ENCODE measurements around the gene MPDZ.

Gene MPDZ

DNA sequence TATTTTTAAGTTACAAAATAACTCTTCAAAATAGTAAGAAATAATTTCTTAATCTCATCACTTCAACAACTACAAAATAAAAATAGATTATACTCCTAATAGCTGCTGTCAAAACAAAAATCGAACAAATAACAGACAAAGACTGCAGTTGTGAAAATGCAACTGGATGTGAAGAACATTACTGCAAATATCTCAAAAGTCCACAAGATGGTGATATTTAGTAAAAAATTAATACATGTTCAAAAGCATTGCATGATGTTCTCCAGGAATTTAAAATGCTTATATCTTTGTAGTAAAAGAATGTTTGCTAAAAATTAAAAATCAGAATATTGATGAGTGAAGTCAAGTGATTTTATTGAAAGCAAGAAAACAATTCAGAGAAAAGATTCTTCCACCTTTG, 66.2 kb downstream of the MPDZ start:
- H3K27me3 ChIP-seq (ENCODE audit: insufficient read depth, low read length), result no peaks in the 10 kb centered on the region
- no peak overlapping the region for H3K23ac ChIP-seq (ENCODE audit: low read length)
- no peak overlapping the region for H2AK5ac ChIP-seq (ENCODE audit: low read length)
- no peaks in the 10 kb centered on the region for H3K9me3 ChIP-seq (ENCODE audit: insufficient read depth, low read depth, low read length)
- H4K12ac ChIP-seq (ENCODE audit: low read depth, low read length), result no peak overlapping the region
- H3K79me2 ChIP-seq (ENCODE audit: control insufficient read depth, insufficient read depth, low read length, poor library complexity), result no peaks in the 10 kb centered on the region
- H3K4ac ChIP-seq (ENCODE audit: low read depth, low read length), result no peak overlapping the region
- H3K4me3 ChIP-seq (ENCODE audit: low read depth, low read length), result no peak overlapping the region
- H3K18ac ChIP-seq (ENCODE audit: low read length), result no peak overlapping the region
- no peaks in the 10 kb centered on the region for H3K4me1 ChIP-seq (ENCODE audit: control insufficient read depth in 1 of 2, insufficient read depth in 2 of 2, low read length in 2 of 2)
- DNase-seq, result peak in 1 of 2 donors; percentile 41
- H3K9ac ChIP-seq (ENCODE audit: low read length), result no peak overlapping the region
- H3K27ac ChIP-seq (ENCODE audit: low read depth, low read length), result no peak overlapping the region
- H3K4me2 ChIP-seq (ENCODE audit: low read length), result no peak overlapping the region
- H2AFZ ChIP-seq (ENCODE audit: insufficient read depth, low read length, poor library complexity), result no peak overlapping the region
- WGBS (ENCODE audit: extremely low coverage, insufficient coverage, insufficient read length), result no CpG with 5 or more reads among the region's 1 CpG
- no peak overlapping the region for H2BK5ac ChIP-seq (ENCODE audit: low read depth, low read length, poor library complexity)
- H3K36me3 ChIP-seq (ENCODE audit: control insufficient read depth in 1 of 2, insufficient read depth in 2 of 2, low read length in 2 of 2), result peaks cover 1 to 2% of the 10 kb centered on the region in 2 experiments
- H4K8ac ChIP-seq (ENCODE audit: low read depth, low read length), result no peak overlapping the region
- H3K14ac ChIP-seq (ENCODE audit: low read length), result no peak overlapping the region
- H2BK120ac ChIP-seq (ENCODE audit: insufficient read depth, low read length, poor library complexity), result no peak overlapping the region
- H2BK12ac ChIP-seq (ENCODE audit: low read length), result no peak overlapping the region
- H3K79me1 ChIP-seq (ENCODE audit: low read length), result peaks cover 2% of the 10 kb centered on the region
- no peak overlapping the region for H4K91ac ChIP-seq (ENCODE audit: low read depth, low read length)

DNA sequence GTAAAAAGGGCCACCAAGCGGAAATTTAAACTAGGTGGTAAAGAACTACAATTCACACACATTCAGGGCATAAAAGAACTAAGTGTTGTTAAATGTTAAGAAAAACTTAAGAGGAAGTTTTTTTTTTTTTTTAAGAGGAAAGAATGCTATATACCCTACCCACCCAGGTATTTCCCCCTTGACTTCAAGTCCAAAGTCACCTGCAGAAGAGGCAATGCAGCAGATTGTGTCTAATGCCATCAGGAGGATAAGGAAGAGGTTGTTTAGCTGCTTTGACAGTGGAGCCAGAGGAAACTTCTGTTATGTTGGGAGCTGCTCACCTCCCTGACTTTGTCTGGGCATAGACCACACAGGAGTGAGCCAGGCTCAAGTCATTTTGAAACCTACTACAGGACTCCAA, 69.2 kb downstream of the MPDZ start:
- Histone ChIP-seq H4K91ac (ENCODE audit: low read depth, low read length) (no peak overlapping the region), H2AFZ (ENCODE audit: insufficient read depth, low read length, poor library complexity) (no peak overlapping the region), H4K12ac (ENCODE audit: low read depth, low read length) (no peak overlapping the region), H3K4me1 (ENCODE audit: control insufficient read depth in 1 of 2, insufficient read depth in 2 of 2, low read length in 2 of 2) (no peaks in the 10 kb centered on the region), H3K27me3 (ENCODE audit: insufficient read depth, low read length) (no peaks in the 10 kb centered on the region), H3K14ac (ENCODE audit: low read length) (no peak overlapping the region), H2BK12ac (ENCODE audit: low read length) (no peak overlapping the region), H3K4ac (ENCODE audit: low read depth, low read length) (no peak overlapping the region), H4K8ac (ENCODE audit: low read depth, low read length) (no peak overlapping the region), H3K9ac (ENCODE audit: low read length) (no peak overlapping the region), H2AK5ac (ENCODE audit: low read length) (no peak overlapping the region), H2BK120ac (ENCODE audit: insufficient read depth, low read length, poor library complexity) (no peak overlapping the region), H2BK5ac (ENCODE audit: low read depth, low read length, poor library complexity) (no peak overlapping the region), H3K18ac (ENCODE audit: low read length) (no peak overlapping the region), H3K4me3 (ENCODE audit: low read depth, low read length) (no peak overlapping the region), H3K4me2 (ENCODE audit: low read length) (no peak overlapping the region), H3K23ac (ENCODE audit: low read length) (no peak overlapping the region), H3K79me2 (ENCODE audit: control insufficient read depth, insufficient read depth, low read length, poor library complexity) (no peaks in the 10 kb centered on the region), H3K9me3 (ENCODE audit: insufficient read depth, low read depth, low read length) (no peaks in the 10 kb centered on the region), H3K36me3 (ENCODE audit: control insufficient read depth in 1 of 2, insufficient read depth in 2 of 2, low read length in 2 of 2) (peaks cover 1 to 4% of the 10 kb centered on the region in 2 experiments), H3K27ac (ENCODE audit: low read depth, low read length) (no peak overlapping the region), H3K79me1 (ENCODE audit: low read length) (peaks cover 2% of the 10 kb centered on the region)
- no CpG with 5 or more reads among the region's 1 CpG for WGBS (ENCODE audit: extremely low coverage, insufficient coverage, insufficient read length)
- no peak for DNase-seq

DNA sequence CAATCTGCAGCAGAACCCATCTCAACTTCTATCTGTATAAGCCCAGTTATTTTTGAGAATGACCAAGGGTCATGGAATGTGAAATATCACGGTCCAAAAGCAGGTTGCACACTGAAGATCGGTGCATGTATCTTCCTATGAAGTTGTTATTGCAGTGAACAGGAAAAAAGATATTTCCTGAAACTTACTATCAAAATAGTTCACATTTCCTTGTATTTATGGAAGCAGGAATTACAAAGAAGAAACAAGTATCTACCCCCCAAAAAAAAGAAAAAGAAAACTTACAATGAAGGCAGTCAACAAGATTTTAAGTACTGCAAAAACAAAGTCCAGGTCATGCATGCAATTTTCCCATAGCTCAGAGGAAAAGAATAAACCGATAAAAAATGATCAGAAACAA, 70.0 kb downstream of the MPDZ start:
- Histone ChIP-seq H3K18ac (ENCODE audit: low read length) (no peak overlapping the region), H3K4me1 (ENCODE audit: control insufficient read depth in 1 of 2, insufficient read depth in 2 of 2, low read length in 2 of 2) (no peaks in the 10 kb centered on the region), H2BK120ac (ENCODE audit: insufficient read depth, low read length, poor library complexity) (no peak overlapping the region), H3K27me3 (ENCODE audit: insufficient read depth, low read length) (no peaks in the 10 kb centered on the region), H3K79me1 (ENCODE audit: low read length) (peaks cover 2% of the 10 kb centered on the region), H3K9ac (ENCODE audit: low read length) (no peak overlapping the region), H3K4ac (ENCODE audit: low read depth, low read length) (no peak overlapping the region), H3K4me3 (ENCODE audit: low read depth, low read length) (no peak overlapping the region), H4K91ac (ENCODE audit: low read depth, low read length) (no peak overlapping the region), H2AK5ac (ENCODE audit: low read length) (no peak overlapping the region), H4K8ac (ENCODE audit: low read depth, low read length) (no peak overlapping the region), H3K14ac (ENCODE audit: low read length) (no peak overlapping the region), H3K79me2 (ENCODE audit: control insufficient read depth, insufficient read depth, low read length, poor library complexity) (no peaks in the 10 kb centered on the region), H2AFZ (ENCODE audit: insufficient read depth, low read length, poor library complexity) (no peak overlapping the region), H2BK12ac (ENCODE audit: low read length) (no peak overlapping the region), H3K4me2 (ENCODE audit: low read length) (no peak overlapping the region), H3K36me3 (ENCODE audit: control insufficient read depth in 1 of 2, insufficient read depth in 2 of 2, low read length in 2 of 2) (peaks cover 1 to 4% of the 10 kb centered on the region in 2 experiments), H3K23ac (ENCODE audit: low read length) (no peak overlapping the region), H3K27ac (ENCODE audit: low read depth, low read length) (no peak overlapping the region), H3K9me3 (ENCODE audit: insufficient read depth, low read depth, low read length) (no peaks in the 10 kb centered on the region), H2BK5ac (ENCODE audit: low read depth, low read length, poor library complexity) (no peak overlapping the region), H4K12ac (ENCODE audit: low read depth, low read length) (no peak overlapping the region)
- peak in 1 of 2 donors; percentile 3 for DNase-seq
- WGBS (ENCODE audit: extremely low coverage, insufficient coverage, insufficient read length), result no CpG with 5 or more reads among the region's 3 CpGs

DNA sequence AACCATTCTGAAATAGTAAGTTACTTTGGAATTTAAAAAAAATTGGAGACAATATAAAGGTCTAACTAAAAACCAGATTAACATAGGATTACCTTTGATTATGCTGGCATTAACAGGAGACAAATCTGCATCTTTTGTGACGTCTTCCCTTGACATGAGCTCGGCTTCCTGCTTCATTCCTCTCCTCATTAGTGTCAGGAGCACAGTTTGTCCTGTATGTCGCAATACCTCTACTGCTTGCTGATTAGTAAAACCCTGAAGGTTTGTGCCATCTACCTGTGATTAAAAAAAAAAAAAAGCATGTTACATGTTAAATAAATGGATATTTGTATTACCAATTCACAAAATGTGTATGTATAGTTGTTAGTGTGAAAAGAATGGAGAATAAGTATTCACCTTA, 73.7 kb downstream of the MPDZ start:
- H3K4me1 ChIP-seq (ENCODE audit: control insufficient read depth in 1 of 2, insufficient read depth in 2 of 2, low read length in 2 of 2), result no peaks in the 10 kb centered on the region

More for the DNA sequence above, 73.7 kb downstream of the MPDZ start:
- no peak overlapping the region for H4K12ac ChIP-seq (ENCODE audit: low read depth, low read length)
- peak in 1 of 2 donors; percentile 5 for DNase-seq
- peaks cover 0 to 9% of the 10 kb centered on the region in 2 experiments for H3K36me3 ChIP-seq (ENCODE audit: control insufficient read depth in 1 of 2, insufficient read depth in 2 of 2, low read length in 2 of 2)
- H2AK5ac ChIP-seq (ENCODE audit: low read length), result no peak overlapping the region
- no peaks in the 10 kb centered on the region for H3K79me2 ChIP-seq (ENCODE audit: control insufficient read depth, insufficient read depth, low read length, poor library complexity)
- no peak overlapping the region for H4K91ac ChIP-seq (ENCODE audit: low read depth, low read length)
- no peak overlapping the region for H2BK5ac ChIP-seq (ENCODE audit: low read depth, low read length, poor library complexity)
- H3K23ac ChIP-seq (ENCODE audit: low read length), result no peak overlapping the region
- no peak overlapping the region for H2AFZ ChIP-seq (ENCODE audit: insufficient read depth, low read length, poor library complexity)
- no peak overlapping the region for H3K4ac ChIP-seq (ENCODE audit: low read depth, low read length)
- no peak overlapping the region for H3K4me3 ChIP-seq (ENCODE audit: low read depth, low read length)
- no peak overlapping the region for H2BK120ac ChIP-seq (ENCODE audit: insufficient read depth, low read length, poor library complexity)
- no peak overlapping the region for H2BK12ac ChIP-seq (ENCODE audit: low read length)
- H4K8ac ChIP-seq (ENCODE audit: low read depth, low read length), result no peak overlapping the region
- H3K4me2 ChIP-seq (ENCODE audit: low read length), result no peak overlapping the region
- H3K14ac ChIP-seq (ENCODE audit: low read length), result no peak overlapping the region
- no peak overlapping the region for H3K27ac ChIP-seq (ENCODE audit: low read depth, low read length)
- H3K9me3 ChIP-seq (ENCODE audit: insufficient read depth, low read depth, low read length), result no peaks in the 10 kb centered on the region
- WGBS (ENCODE audit: extremely low coverage, insufficient coverage, insufficient read length), result no CpG with 5 or more reads among the region's 3 CpGs
- H3K18ac ChIP-seq (ENCODE audit: low read length), result no peak overlapping the region
- H3K9ac ChIP-seq (ENCODE audit: low read length), result no peak overlapping the region
- H3K79me1 ChIP-seq (ENCODE audit: low read length), result no peaks in the 10 kb centered on the region
- H3K27me3 ChIP-seq (ENCODE audit: insufficient read depth, low read length), result no peaks in the 10 kb centered on the region

Data from trophoblast cell (in vitro differentiated cells and primary cell).